ENCODE measurements around the gene TFEB. TPM values are rescaled to one million over a fixed set of nuclear protein-coding genes. Genes with fewer than 3 reads are reported as not detected.

Gene TFEB
- total RNA-seq, 3 donors from 2014 or later (not counting 1 experiment from before 2014, with no cell fraction given), result 56.0 to 66.7 (median 66.2) TPM

DNA sequence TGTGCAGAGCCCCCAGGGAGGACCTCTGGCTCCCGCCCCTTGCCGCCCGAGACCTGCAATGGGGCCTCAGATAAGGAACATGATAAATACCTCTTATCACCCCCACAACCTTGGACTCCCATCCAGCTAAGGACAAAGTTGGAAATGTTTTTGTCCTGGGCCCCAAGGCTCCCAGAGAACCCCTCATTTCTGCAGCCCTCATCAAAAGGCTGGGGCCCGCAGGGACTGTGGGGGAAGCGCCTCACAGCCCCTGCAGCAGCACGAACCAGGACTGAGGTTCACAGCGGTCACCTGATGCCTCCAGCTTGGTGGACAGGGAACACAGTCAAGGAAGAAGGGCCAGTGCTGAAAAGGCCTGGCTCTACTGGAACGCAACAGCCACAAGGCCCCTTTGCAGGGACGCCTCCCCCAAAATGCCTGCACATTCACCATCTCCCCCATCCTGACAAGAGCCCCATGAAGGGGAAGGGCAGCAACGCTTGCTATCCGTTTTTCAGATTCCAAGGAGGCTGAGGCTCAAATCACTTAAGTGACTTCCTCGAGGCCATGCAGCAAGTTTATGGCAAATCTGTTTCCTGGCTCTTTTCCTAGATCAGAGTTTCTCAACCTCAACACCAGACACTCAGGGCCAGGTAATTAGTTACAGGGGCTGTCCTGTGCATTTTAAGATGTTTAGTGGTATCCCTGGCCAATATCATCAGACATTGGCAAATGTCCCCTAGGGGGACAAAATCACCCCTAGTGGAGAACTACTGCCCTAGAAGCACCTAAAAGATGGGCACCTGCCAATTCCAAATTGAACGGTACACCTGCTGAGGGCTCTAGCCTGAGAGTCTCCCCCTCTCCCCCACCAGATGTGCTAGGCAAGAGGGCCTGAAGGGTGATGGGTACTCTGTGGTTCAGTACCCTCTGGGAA, 10.6 kb downstream of the TFEB start:
- peak overlapping the region; percentile 92 for H3K4me3 Mint-ChIP-seq
- no peak for DNase-seq
- peaks cover 92% of the 10 kb centered on the region for H3K4me1 ChIP-seq (ENCODE audit: control insufficient read depth, insufficient read depth, low read length)

DNA sequence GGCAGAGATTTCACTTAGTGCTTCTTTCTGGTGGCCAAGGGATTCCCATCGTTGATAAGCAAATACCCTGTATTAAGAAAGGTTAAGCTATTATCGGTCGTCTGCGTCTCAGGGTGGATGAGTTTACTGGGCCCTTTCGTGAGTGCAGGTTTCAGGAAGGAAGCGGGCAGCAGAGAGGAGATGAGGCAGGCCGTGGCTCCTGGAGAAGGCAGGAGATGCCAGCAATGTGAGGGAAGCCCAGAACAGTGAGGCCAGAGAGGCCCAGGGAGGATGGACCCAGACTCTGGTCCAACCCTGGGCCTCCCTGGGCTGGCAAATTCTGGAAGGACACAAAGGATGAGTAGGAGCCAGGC, 11.2 kb downstream of the TFEB start:
- Histone ChIP-seq H3K9me3 (ENCODE audit: control insufficient read depth, insufficient read depth, low read length) (no peaks in the 10 kb centered on the region), H3K27ac (ENCODE audit: low read length) (peak overlapping the region; percentile 95), H3K4me3 (ENCODE audit: low read length) (no peak overlapping the region), H3K27me3 (ENCODE audit: control insufficient read depth, insufficient read depth, low read length) (no peaks in the 10 kb centered on the region), H3K4me1 (ENCODE audit: control insufficient read depth, insufficient read depth, low read length) (peaks cover 89% of the 10 kb centered on the region), H3K36me3 (ENCODE audit: control insufficient read depth, insufficient read depth, low read length) (peaks cover 4% of the 10 kb centered on the region)
- peak overlapping the region; percentile 86 for H3K4me3 Mint-ChIP-seq
- DNase-seq (no peak), ATAC-seq (no peak)
- H3K27me3 Mint-ChIP-seq (ENCODE audit: low read depth in 2 of 2), result no peaks in the 10 kb centered on the region
- peak overlapping the region; percentile 88 to 95 for H3K27ac Mint-ChIP-seq
- H3K36me3 Mint-ChIP-seq, result no peaks in the 10 kb centered on the region
- TF ChIP-seq, protein P1, sequence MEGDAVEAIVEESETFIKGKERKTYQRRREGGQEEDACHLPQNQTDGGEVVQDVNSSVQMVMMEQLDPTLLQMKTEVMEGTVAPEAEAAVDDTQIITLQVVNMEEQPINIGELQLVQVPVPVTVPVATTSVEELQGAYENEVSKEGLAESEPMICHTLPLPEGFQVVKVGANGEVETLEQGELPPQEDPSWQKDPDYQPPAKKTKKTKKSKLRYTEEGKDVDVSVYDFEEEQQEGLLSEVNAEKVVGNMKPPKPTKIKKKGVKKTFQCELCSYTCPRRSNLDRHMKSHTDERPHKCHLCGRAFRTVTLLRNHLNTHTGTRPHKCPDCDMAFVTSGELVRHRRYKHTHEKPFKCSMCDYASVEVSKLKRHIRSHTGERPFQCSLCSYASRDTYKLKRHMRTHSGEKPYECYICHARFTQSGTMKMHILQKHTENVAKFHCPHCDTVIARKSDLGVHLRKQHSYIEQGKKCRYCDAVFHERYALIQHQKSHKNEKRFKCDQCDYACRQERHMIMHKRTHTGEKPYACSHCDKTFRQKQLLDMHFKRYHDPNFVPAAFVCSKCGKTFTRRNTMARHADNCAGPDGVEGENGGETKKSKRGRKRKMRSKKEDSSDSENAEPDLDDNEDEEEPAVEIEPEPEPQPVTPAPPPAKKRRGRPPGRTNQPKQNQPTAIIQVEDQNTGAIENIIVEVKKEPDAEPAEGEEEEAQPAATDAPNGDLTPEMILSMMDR (IDR thresholded peaks at IDR 0.05), result no peak
- 52% methylated on average over 7 of the region's 7 CpGs for WGBS (ENCODE audit: insufficient coverage)
- H3K4me1 Mint-ChIP-seq, result peaks cover 55 to 88% of the 10 kb centered on the region in 2 donors
- H3K9me3 Mint-ChIP-seq, result no peaks in the 10 kb centered on the region
- intact Hi-C loops (cut with micrococcal nuclease), result no loop called here

More for the DNA sequence above, 10.6 kb downstream of the TFEB start:
- H3K9me3 ChIP-seq (ENCODE audit: control insufficient read depth, insufficient read depth, low read length), result no peaks in the 10 kb centered on the region
- no peaks in the 10 kb centered on the region for H3K36me3 ChIP-seq (ENCODE audit: control insufficient read depth, insufficient read depth, low read length)
- 75% methylated on average over 13 of the region's 13 CpGs for whole genome bisulfite sequencing (ENCODE audit: insufficient coverage)
- Mint-ChIP-seq H3K27ac (peak overlapping the region; percentile 88 to 95), H3K4me1 (peaks cover 61 to 88% of the 10 kb centered on the region in 2 donors), H3K9me3 (no peaks in the 10 kb centered on the region), H3K27me3 (ENCODE audit: low read depth in 2 of 2) (no peaks in the 10 kb centered on the region), H3K36me3 (no peaks in the 10 kb centered on the region)
- no peaks in the 10 kb centered on the region for H3K27me3 ChIP-seq (ENCODE audit: control insufficient read depth, insufficient read depth, low read length)
- H3K27ac ChIP-seq (ENCODE audit: low read length), result peak overlapping the region; percentile 95
- intact Hi-C loops (cut with micrococcal nuclease), result no loop called here
- TF ChIP-seq, protein P1 (IDR thresholded peaks at IDR 0.05), result no peak
- no peak for ATAC-seq
- no peak overlapping the region for H3K4me3 ChIP-seq (ENCODE audit: low read length)

DNA sequence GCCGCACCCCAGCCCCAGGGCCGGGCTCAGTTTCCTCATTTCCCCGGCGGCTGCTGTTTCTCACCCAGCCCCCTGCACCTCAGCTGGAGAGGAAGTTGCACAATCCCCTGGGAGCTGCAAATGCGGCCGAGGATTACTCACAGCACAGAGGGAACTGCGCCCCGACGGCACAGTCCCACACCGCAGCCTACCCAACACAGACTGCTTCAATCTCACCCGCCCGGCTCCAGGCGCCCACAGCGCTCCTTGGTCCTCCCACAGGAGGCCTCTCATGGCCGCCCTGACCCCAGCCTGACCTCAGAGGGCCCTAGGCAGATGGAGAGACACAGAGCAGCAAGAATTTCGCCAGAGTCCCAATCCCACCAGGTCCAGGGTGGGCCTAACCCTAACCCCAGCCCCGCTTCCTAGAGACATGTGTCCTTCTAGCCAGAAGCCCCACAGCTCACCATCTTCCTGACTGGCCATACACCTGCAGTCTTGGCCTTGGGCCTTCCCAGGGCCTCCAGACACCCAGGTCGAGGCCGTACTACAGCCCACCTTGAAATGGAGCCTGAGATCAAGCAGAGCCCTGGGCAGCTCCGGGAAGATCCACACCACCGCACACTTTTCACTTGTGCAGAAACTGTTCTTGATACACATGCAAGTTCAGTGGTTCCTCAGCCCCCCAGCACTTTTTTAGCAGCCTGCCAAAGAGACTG, 11.7 kb downstream of the TFEB start:
- peak overlapping the region; percentile 95 for H3K27ac ChIP-seq (ENCODE audit: low read length)
- H3K9me3 Mint-ChIP-seq, result no peaks in the 10 kb centered on the region
- peak; percentile 31 to 54 for DNase-seq
- ATAC-seq, result peak; percentile 67 to 83 (median 68)
- peaks cover 49 to 83% of the 10 kb centered on the region in 2 donors for H3K4me1 Mint-ChIP-seq
- 33% methylated on average over 21 of the region's 21 CpGs for WGBS (ENCODE audit: insufficient coverage)
- H3K4me3 ChIP-seq (ENCODE audit: low read length), result peak overlapping the region; percentile 11
- H3K4me1 ChIP-seq (ENCODE audit: control insufficient read depth, insufficient read depth, low read length), result peaks cover 86% of the 10 kb centered on the region
- no peaks in the 10 kb centered on the region for H3K27me3 ChIP-seq (ENCODE audit: control insufficient read depth, insufficient read depth, low read length)
- H3K27ac Mint-ChIP-seq, result peak overlapping the region; percentile 88 to 95
- H3K4me3 Mint-ChIP-seq, result peak overlapping the region; percentile 86
- H3K9me3 ChIP-seq (ENCODE audit: control insufficient read depth, insufficient read depth, low read length), result no peaks in the 10 kb centered on the region
- intact Hi-C loops (cut with micrococcal nuclease), result loop anchor here (1.0 kb wide), 1 partner anchor 9 kb away; no protein-coding TSS in a partner anchor
- TF ChIP-seq, protein P1 (IDR thresholded peaks at IDR 0.05), result no peak
- no peaks in the 10 kb centered on the region for H3K27me3 Mint-ChIP-seq (ENCODE audit: low read depth in 2 of 2)
- H3K36me3 ChIP-seq (ENCODE audit: control insufficient read depth, insufficient read depth, low read length), result peaks cover 4% of the 10 kb centered on the region
- H3K36me3 Mint-ChIP-seq, result no peaks in the 10 kb centered on the region

Data from natural killer cell (primary cell).